GM21360 (cell line): ENCODE results near the gene PNPLA4.

Source experiments
- ATAC-seq: cut with Tn5 transposase; IDR thresholded peaks from one replicate; pipeline ENCODE4 v1.9.1; 2021; ENCODE audit warnings: mild to moderate bottlenecking, moderate library complexity; ENCODE audit not compliant: unreplicated experiment

Gene PNPLA4

GRCh38 chrX:7927259-7928167, at the start of gene PNPLA4:
PNPLA4 (minus strand) TSS chrX:7927413; CDS start chrX:7926119, 1,294 bp downstream.
- ATAC-seq = peak; percentile 89

GRCh38 chrX:7972586-7972985, 45.4 kb upstream of the PNPLA4 start:
- no peak for ATAC-seq

- ATAC-seq = no peak
Observed at GRCh38 chrX:7970428-7970827, 43.2 kb upstream of the PNPLA4 start.

GRCh38 chrX:7965436-7965835, 38.2 kb upstream of the PNPLA4 start:
- no peak for ATAC-seq

- no peak for ATAC-seq
Observed at GRCh38 chrX:7960246-7960645, 33.0 kb upstream of the PNPLA4 start.

- ATAC-seq = no peak
Observed at GRCh38 chrX:7953446-7953845, 26.2 kb upstream of the PNPLA4 start.

- ATAC-seq = peak; percentile 99
Observed at GRCh38 chrX:7950865-7951264, 23.7 kb upstream of the PNPLA4 start.

GRCh38 chrX:7948483-7948882, 21.3 kb upstream of the PNPLA4 start:
- ATAC-seq = no peak

GRCh38 chrX:7946960-7947359, 19.7 kb upstream of the PNPLA4 start:
- no peak for ATAC-seq

- no peak for ATAC-seq
Observed at GRCh38 chrX:7943600-7944245, 16.5 kb upstream of the PNPLA4 start.

- ATAC-seq = peak; percentile 89
Observed at GRCh38 chrX:7941390-7942042, 14.3 kb upstream of the PNPLA4 start.

GRCh38 chrX:7934026-7934425, 6.8 kb upstream of the PNPLA4 start:
- ATAC-seq = no peak

- no peak for ATAC-seq
Observed at GRCh38 chrX:7926914-7927258, 327 bp downstream of the PNPLA4 start.

GRCh38 chrX:7926501-7926900, 712 bp downstream of the PNPLA4 start:
- ATAC-seq = no peak

- ATAC-seq = peak; percentile 37
Observed at GRCh38 chrX:7925867-7926472, 1.2 kb downstream of the PNPLA4 start.

GRCh38 chrX:7921750-7922149, 5.5 kb downstream of the PNPLA4 start:
- no peak for ATAC-seq

- no peak for ATAC-seq
Observed at GRCh38 chrX:7908821-7909220, 18.4 kb downstream of the PNPLA4 start.

- no peak for ATAC-seq
Observed at GRCh38 chrX:7904562-7904961, 22.7 kb downstream of the PNPLA4 start.

GRCh38 chrX:7891928-7892327, 35.3 kb downstream of the PNPLA4 start:
- no peak for ATAC-seq

- no peak for ATAC-seq
Observed at GRCh38 chrX:7889680-7890079, 37.5 kb downstream of the PNPLA4 start.

- ATAC-seq = no peak
Observed at GRCh38 chrX:7889135-7889534, 38.1 kb downstream of the PNPLA4 start.
